Activated CD4-positive, alpha-beta T cell treated with anti-CD3 and anti-CD28 coated beads for 48 hours (primary cell): ENCODE data around the gene PIGS.
"Not testable (repeated sequence)": the region's sequence is repeated elsewhere in the genome, so short reads cannot be mapped to it uniquely, and the experiment has no call there.

Experiments
- DNase-seq: peaks from one replicate; pipeline ENCODE4 v3.0.0-alpha.2; 2020

PIGS gene

GRCh38 chr17:28528327-28529012, 42.9 kb downstream of the PIGS start:
- DNase-seq, result no peak

GRCh38 chr17:28527859-28528258, 43.5 kb downstream of the PIGS start:
- no peak for DNase-seq

GRCh38 chr17:28527181-28527681, 44.1 kb downstream of the PIGS start:
- no peak for DNase-seq

- DNase-seq, result no peak
These were observed 44.9 kb downstream of the PIGS start for GRCh38 chr17:28526381-28526780.

GRCh38 chr17:28524476-28525424, 46.6 kb downstream of the PIGS start:
- DNase-seq, result no peak

- DNase-seq, result no peak
These were observed 47.4 kb downstream of the PIGS start for GRCh38 chr17:28523876-28524275.

- DNase-seq, result no peak
These were observed 48.1 kb downstream of the PIGS start for GRCh38 chr17:28523186-28523585.

- DNase-seq, result not testable (repeated sequence)
These were observed 49.0 kb downstream of the PIGS start for GRCh38 chr17:28522281-28522680.

- no peak for DNase-seq
These were observed 49.8 kb downstream of the PIGS start for GRCh38 chr17:28521311-28522085.

- DNase-seq, result no peak
These were observed 50.6 kb downstream of the PIGS start for GRCh38 chr17:28520687-28521086.

- DNase-seq, result no peak
These were observed 52.1 kb downstream of the PIGS start for GRCh38 chr17:28519236-28519635.

- DNase-seq, result no peak
These were observed 52.7 kb downstream of the PIGS start for GRCh38 chr17:28518578-28518977.

- DNase-seq, result no peak
These were observed 53.2 kb downstream of the PIGS start for GRCh38 chr17:28518132-28518531.

GRCh38 chr17:28515518-28515917, 55.8 kb downstream of the PIGS start:
- DNase-seq, result no peak

- no peak for DNase-seq
These were observed 56.7 kb downstream of the PIGS start for GRCh38 chr17:28514561-28515002.

GRCh38 chr17:28513476-28513875, 57.8 kb downstream of the PIGS start:
- no peak for DNase-seq

GRCh38 chr17:28511858-28512461, 59.4 kb downstream of the PIGS start:
- no peak for DNase-seq

- DNase-seq, result no peak
These were observed 61.5 kb downstream of the PIGS start for GRCh38 chr17:28509789-28510188.

- DNase-seq, result no peak
These were observed 63.1 kb downstream of the PIGS start for GRCh38 chr17:28508211-28508724.

GRCh38 chr17:28507567-28508203, 63.6 kb downstream of the PIGS start:
- DNase-seq, result no peak

GRCh38 chr17:28506763-28507487, 64.4 kb downstream of the PIGS start:
- DNase-seq, result no peak
